NCI-H345 treated with DMSO at 0.1 percent for 48 hours (cell line): ENCODE results near the gene MARCHF3.
"Not testable (repeated sequence)": the region's sequence is repeated elsewhere in the genome, so short reads cannot be mapped to it uniquely, and the experiment has no call there.

Experiments
- DNase-seq: peaks from one replicate; lab custom pipeline; 2025; ENCODE audit not compliant: unreplicated experiment; lab: John Stamatoyannopoulos, UW

MARCHF3 gene

GRCh38 chr5:126878634-126879033, 151.7 kb downstream of the MARCHF3 start:
- DNase-seq: no peak

GRCh38 chr5:126878085-126878484, 152.3 kb downstream of the MARCHF3 start:
- no peak for DNase-seq

GRCh38 chr5:126877602-126878001, 152.8 kb downstream of the MARCHF3 start:
- no peak for DNase-seq

GRCh38 chr5:126875303-126875785, 155.0 kb downstream of the MARCHF3 start:
- no peak for DNase-seq

GRCh38 chr5:126872561-126873354, 157.6 kb downstream of the MARCHF3 start:
- DNase-seq: no peak

- DNase-seq: no peak
Measured at GRCh38 chr5:126871441-126871840, 158.9 kb downstream of the MARCHF3 start.

GRCh38 chr5:126869005-126869451, 161.3 kb downstream of the MARCHF3 start:
- DNase-seq: peak; percentile 65

GRCh38 chr5:126868338-126869004, 161.9 kb downstream of the MARCHF3 start:
- no peak for DNase-seq

- no peak for DNase-seq
Measured at GRCh38 chr5:126866851-126867636, 163.3 kb downstream of the MARCHF3 start.

GRCh38 chr5:126865299-126865698, 165.1 kb downstream of the MARCHF3 start:
- DNase-seq: no peak

- no peak for DNase-seq
Measured at GRCh38 chr5:126864042-126864688, 166.2 kb downstream of the MARCHF3 start.

- no peak for DNase-seq
Measured at GRCh38 chr5:126863402-126863801, 167.0 kb downstream of the MARCHF3 start.

- no peak for DNase-seq
Measured at GRCh38 chr5:126858441-126858840, 171.9 kb downstream of the MARCHF3 start.

- DNase-seq: no peak
Measured at GRCh38 chr5:126857472-126858410, 172.6 kb downstream of the MARCHF3 start.

- no peak for DNase-seq
Measured at GRCh38 chr5:126855266-126855665, 175.1 kb downstream of the MARCHF3 start.

- no peak for DNase-seq
Measured at GRCh38 chr5:126854526-126855110, 175.7 kb downstream of the MARCHF3 start.

- not testable (repeated sequence) for DNase-seq
Measured at GRCh38 chr5:126853541-126854307, 176.6 kb downstream of the MARCHF3 start.

GRCh38 chr5:126852841-126853271, 177.5 kb downstream of the MARCHF3 start:
- DNase-seq: no peak
